Activated CD4-positive, alpha-beta T cell treated with anti-CD3 and anti-CD28 coated beads, Interleukin-2, amount 50 U/mL, for 1 hour (primary cell): Measurements from ENCODE around the gene TMEM207.

ENCODE experiments used
- DNase-seq: peaks from one replicate; pipeline ENCODE4 v3.0.0-alpha.2; 2020

Gene TMEM207

GRCh38 chr3:190444006-190444405, 5.7 kb downstream of the TMEM207 start:
- DNase-seq: no peak

DNA sequence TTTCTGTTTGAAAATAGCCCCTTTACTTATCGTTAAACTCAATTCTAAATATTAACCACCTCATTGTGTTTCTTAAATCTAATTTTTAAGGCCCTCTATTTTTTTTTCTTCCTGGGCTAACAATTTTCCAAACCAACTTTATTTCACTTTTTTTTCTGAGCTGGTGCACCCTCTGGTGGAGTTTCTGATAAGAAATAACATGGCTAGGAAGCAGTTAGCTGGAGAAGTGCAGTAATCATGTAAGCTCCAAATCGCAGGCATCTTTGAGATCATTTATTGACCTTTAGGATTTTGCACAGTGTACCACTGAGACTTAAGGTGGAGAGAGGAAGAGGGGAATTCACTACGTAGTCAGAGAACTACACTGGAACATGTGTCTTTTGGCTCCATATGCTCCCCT, 6.4 kb downstream of the TMEM207 start:
- no peak for DNase-seq

DNA sequence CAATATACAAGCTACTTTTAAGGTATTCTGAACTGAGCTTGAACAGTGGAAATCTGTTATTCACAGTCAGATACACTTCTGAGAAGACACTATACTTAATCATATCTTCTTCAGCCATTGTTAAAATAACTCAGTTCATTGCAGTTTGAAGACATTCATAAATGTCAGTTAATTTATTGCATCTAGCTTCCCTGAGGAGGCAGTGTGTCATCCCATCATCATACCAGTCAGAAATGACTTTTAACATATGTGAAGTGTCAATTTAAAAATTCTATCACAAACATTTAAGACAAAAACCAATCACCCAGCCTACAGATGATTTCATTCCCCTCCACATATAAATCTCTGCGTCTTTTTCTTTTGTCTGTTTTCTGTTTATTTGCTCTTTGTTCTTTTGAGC, 7.5 kb downstream of the TMEM207 start:
- no peak for DNase-seq

GRCh38 chr3:190436331-190436730, 13.4 kb downstream of the TMEM207 start:
- DNase-seq: no peak

DNA sequence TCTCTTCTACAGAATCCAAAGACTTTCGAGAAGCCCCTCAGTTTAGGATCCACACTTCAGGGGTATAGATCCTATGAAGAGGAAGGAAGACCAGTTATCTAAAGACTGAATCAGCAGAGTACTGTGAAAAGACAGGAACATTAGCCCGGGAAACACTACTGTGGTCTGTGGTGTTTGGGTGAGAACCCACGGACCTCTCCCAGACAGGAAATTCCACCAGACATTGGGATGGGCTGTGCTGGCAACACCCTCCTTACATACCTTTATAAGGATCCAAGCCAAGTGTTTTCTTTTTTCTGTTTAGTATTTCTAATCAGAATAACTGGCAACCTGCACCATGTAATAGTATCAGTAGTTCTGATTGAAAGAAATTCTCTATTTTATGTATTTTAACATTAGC, 14.1 kb downstream of the TMEM207 start:
- no peak for DNase-seq

DNA sequence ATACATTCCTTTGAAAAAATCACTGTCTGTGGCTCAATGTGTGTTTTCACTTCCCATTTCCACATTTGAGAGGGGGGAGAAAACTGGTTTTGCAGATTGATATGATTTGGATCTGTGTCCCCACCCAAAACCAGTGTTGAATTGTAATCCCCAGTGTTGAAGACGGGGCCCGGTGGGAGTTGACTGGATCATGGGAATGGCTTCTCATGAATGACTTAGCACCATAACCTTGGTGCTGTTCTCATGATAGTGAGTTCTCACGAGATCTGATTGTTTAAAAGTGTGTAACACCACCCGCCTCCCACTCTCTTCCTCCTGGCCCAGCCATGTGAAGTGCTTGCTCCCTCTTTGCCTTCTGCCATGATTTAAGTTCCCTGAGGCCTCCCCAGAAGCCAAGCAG, 16.1 kb downstream of the TMEM207 start:
- DNase-seq: no peak

- DNase-seq: no peak
Measured at GRCh38 chr3:190432216-190432615, 17.5 kb downstream of the TMEM207 start.

DNA sequence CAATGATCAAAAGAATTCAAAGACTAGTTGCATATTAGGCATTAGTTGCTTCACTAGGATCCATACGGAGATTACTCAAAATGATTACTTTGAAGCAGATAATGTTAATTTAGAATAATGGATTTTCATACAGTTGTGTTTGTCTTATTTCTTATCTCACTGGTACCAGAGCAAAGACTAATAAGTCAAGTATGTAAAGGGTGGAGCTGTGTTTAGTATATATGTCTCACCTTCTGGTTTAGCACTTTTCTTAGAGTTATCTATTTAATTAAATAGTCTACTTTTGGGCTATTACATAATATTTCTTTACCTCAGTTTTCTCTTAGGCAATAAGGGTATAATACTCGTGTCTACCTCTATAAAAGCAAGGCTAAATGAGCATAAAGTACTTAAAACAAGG, 18.8 kb downstream of the TMEM207 start:
- DNase-seq: no peak

DNA sequence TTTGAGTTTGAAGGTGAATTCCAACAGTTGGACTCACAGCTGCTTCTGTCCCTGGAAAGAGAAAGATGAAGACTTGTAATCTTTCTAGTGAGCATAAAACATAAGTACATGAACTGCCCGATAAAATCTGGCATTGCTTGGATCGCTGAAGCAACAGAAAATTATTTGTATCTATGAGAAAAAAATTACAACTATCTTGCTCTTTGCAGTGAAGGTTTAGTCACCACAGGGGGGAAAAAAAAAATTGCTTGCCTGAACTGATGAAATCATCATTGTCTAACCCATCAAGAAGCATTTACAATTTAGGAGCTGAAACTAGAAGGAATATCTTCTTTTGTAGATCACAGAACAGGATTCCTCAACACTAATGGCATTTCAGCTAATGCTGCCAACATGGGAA, 20.0 kb downstream of the TMEM207 start:
- DNase-seq: no peak

GRCh38 chr3:190426806-190427507, 22.7 kb downstream of the TMEM207 start:
- DNase-seq: no peak

DNA sequence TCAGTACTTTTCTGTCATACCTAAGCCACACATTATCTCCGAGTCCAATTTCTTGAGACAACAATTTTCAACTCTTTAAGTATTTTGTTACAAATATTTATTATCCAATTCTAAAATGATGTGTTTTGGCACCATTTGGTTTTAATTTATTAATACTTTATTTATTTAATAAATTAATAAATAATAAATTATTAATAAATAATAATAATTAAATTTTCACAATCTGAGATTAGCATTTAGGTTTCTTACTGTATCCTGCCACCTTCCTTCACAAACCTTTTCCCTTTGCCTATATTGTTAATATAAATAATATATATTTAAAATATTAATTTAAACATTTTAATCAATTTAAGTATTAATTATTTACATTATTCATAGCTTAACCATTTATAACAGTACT, 23.9 kb downstream of the TMEM207 start:
- DNase-seq: no peak

- DNase-seq: peak; percentile 10
Measured at GRCh38 chr3:190424478-190425439, 24.9 kb downstream of the TMEM207 start.

GRCh38 chr3:190424108-190424477, 25.6 kb downstream of the TMEM207 start:
- no peak for DNase-seq

GRCh38 chr3:190414297-190414696, 35.4 kb downstream of the TMEM207 start:
- no peak for DNase-seq

- DNase-seq: no peak
Measured at GRCh38 chr3:190404715-190405114, 45.0 kb downstream of the TMEM207 start.

DNA sequence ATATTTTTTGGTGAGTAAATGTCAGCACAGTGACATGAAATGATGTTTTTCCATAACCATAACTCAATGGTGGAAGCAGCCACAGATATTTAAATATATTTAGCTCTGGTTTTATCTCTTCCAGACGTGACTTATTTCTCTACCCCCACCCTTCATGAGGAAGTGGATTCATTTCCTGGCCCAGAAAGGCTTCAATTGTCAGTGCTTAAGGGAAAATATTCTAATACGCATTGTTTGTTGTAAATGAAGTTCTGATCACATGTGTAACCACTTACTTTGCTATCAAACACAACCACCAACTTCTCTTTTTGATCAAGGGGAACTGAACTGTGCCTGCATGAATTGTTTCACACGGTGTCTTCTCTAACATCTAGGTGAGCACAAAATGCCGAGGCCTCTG, 47.7 kb downstream of the TMEM207 start:
- DNase-seq: no peak

GRCh38 chr3:190399677-190400076, 50.0 kb downstream of the TMEM207 start:
- no peak for DNase-seq

DNA sequence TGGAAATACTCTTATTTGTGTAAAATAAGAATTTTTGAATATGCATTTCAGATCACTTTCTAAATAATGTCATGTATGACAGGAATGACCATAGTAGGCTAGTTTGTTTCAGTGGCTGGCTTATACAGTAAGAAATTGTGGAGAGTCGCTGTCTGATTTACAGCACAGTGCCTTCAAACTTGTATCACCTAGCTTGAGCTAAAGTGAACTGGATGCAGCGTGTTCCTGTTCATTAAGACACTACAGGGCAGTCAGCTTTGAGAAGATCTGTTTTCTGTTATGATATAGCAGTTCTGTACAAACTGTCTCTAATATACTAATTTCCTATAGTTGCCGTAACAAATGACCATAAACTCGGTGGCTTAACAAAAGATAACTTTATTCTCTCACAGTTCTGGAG, 51.8 kb downstream of the TMEM207 start:
- DNase-seq: no peak

- DNase-seq: no peak
Measured at GRCh38 chr3:190396001-190396400, 53.7 kb downstream of the TMEM207 start.

- no peak for DNase-seq
Measured at GRCh38 chr3:190388703-190389102, 61.0 kb downstream of the TMEM207 start.

DNA sequence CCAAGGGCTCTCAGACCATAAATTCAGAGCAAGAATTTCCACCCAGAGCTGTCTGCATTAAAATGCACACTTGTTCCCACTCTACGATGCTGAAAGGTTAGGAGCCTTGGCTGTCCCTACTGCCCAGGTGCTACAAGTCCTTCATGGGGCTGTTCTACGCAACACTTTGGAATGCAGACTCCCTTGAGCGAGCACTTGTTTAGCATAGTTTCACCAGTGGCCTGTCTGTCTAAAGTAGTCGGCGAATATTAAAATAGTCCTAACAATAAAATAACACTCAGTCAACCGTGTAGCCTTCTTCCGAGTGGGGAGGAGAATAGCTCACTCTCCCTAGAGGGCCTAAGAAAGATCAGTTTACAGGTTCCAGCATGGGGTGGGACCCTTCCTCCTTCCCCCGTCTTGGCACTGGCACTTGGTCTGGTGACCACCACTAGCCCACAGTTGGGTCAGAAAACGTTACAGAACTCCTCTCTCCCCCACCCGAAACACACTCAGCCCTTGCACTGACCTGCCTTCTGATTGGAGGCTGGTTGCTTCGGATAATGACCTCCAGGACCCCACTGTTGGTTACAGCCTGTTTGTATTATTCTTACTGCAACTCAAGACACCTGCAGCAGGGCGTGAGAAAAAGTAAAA, 62.0 kb downstream of the TMEM207 start, which contains the start of gene CLDN16:
Gene CLDN16 (plus strand): TSS at position 586 of the 636 bp plus-strand sequence. CDS start 167 bp downstream, outside the sequence.
- no peak for DNase-seq

GRCh38 chr3:190385731-190386688, 63.7 kb downstream of the TMEM207 start:
- DNase-seq: no peak
